Left ventricle myocardium inferior (tissue), 1 donor: ENCODE results near the gene MARK1. TPM values are rescaled to one million over a fixed set of nuclear protein-coding genes. Genes with fewer than 3 reads are reported as not detected.

Experiments used
- DNase-seq: peaks from one replicate; pipeline ENCODE4 v3.0.0-alpha.2; 2020
- H3K27ac ChIP-seq: fragments of 200-600 bp; replicated peaks from 2 replicates; pipeline ENCODE4 v1.8.0; 2021
- H3K27me3 ChIP-seq: fragments of 200-600 bp; 2 replicates; pipeline ENCODE4 v1.8.0; 2021; ENCODE audit warnings: low read depth
- H3K36me3 ChIP-seq: fragments of 200-600 bp; 2 replicates; pipeline ENCODE4 v1.8.0; 2021
- H3K4me1 ChIP-seq: fragments of 200-600 bp; 2 replicates; pipeline ENCODE4 v1.8.0; 2021
- H3K4me3 ChIP-seq: fragments of 200-600 bp; 2 replicates; pipeline ENCODE4 v1.8.0; 2021; ENCODE audit warnings: mild to moderate bottlenecking, moderate library complexity
- H3K9me3 ChIP-seq: fragments of 200-600 bp; replicated peaks from 2 replicates; pipeline ENCODE4 v1.8.0; 2021
- intact Hi-C: fragments of 100-400 bp; cut with micrococcal nuclease; formaldehyde crosslinking; loops from one replicate; pipeline ENCODE4 v1.11.0; 2022
- long read RNA-seq: library from polyadenylated mRNA; unstranded; transcript quantifications from one replicate; pipeline ENCODE4 v2.0.0, GENCODE V29; 2021
- total RNA-seq: library from RNA; stranded (reverse); fragmentation: NEBNext Ultra II Directional; extraction: Animal tissue kit (Norgen Biotek cat#: 25700); gene quantifications from one replicate; pipeline ENCODE4 v1.2.1, GENCODE V29; 2021
- TF ChIP-seq, protein P1 (sequence below): fragments of 200-600 bp; IDR thresholded peaks from 2 replicates; pipeline ENCODE4 v1.8.0; 2021; ENCODE audit warnings: antibody characterized with exemption, mild to moderate bottlenecking, borderline replicate concordance
- donor health status: DM: no; HTN: yes; CAD: no; lungs with severe emphysema.

The MARK1 gene
- 14.9 TPM for total RNA-seq
- long read RNA-seq, transcript MARK1-201 (18 exons, 2,946 nt), result major isoform, 7 of 16 reads
- long read RNA-seq, partial matches to known transcripts, result 3 of 16 reads
- long read RNA-seq, other reads (novel, unspliced or antisense), result 6 of 16 reads

DNA sequence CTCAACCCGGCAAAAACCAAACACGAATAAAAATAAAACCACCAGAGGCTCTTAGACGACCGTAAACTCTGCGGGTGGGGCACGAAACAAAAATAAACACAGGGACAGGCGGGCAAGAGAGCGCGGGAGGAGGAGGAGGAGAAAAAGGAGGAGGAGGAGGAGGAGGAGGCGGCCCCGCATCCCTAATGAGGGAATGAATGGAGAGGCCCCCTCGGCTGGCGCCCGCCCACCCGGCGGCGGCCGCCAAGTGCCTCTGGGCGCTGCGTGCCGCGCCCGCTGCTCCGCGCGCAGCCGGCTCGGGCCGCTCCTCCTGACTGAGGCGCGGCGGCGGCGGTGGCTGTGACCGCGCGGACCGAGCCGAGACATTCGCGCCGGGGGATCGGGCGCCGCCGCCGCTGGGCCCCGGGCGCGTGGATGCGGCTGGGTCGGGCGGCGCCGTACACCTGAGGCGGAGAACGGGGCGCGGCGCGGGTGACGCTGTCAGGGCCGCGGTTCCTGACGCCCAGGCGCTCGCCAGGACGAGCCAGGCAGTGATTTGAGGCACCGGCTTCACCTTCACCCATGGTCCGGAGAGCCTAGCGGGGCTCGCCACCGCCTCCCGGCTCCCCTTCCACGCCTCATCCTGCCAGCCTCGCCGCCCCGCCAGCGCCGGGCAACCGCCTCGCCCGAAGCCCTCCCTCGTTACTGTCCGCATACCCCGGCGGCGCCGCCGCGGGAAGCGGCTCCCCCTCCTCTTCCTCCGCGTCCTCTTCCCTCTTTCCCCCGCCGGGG is at the start of gene MARK1:
Gene MARK1 (plus strand): TSS at position 229 of the 771 bp plus-strand sequence. CDS start 687 bp downstream, outside the sequence.
- peaks cover 24% of the 10 kb centered on the region for H3K27me3 ChIP-seq
- intact Hi-C loops, result no loop called here
- TF ChIP-seq, protein P1, sequence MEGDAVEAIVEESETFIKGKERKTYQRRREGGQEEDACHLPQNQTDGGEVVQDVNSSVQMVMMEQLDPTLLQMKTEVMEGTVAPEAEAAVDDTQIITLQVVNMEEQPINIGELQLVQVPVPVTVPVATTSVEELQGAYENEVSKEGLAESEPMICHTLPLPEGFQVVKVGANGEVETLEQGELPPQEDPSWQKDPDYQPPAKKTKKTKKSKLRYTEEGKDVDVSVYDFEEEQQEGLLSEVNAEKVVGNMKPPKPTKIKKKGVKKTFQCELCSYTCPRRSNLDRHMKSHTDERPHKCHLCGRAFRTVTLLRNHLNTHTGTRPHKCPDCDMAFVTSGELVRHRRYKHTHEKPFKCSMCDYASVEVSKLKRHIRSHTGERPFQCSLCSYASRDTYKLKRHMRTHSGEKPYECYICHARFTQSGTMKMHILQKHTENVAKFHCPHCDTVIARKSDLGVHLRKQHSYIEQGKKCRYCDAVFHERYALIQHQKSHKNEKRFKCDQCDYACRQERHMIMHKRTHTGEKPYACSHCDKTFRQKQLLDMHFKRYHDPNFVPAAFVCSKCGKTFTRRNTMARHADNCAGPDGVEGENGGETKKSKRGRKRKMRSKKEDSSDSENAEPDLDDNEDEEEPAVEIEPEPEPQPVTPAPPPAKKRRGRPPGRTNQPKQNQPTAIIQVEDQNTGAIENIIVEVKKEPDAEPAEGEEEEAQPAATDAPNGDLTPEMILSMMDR, result no peak
- H3K4me3 ChIP-seq, result peak within 1 kb of the TSS; percentile 90
- no peaks in the 10 kb centered on the region for H3K36me3 ChIP-seq
- H3K4me1 ChIP-seq, result peaks cover 52% of the 10 kb centered on the region
- H3K27ac ChIP-seq, result peak within 1 kb of the TSS; percentile 93
- no peaks in the 10 kb centered on the region for H3K9me3 ChIP-seq
- peak; percentile 84 for DNase-seq

DNA sequence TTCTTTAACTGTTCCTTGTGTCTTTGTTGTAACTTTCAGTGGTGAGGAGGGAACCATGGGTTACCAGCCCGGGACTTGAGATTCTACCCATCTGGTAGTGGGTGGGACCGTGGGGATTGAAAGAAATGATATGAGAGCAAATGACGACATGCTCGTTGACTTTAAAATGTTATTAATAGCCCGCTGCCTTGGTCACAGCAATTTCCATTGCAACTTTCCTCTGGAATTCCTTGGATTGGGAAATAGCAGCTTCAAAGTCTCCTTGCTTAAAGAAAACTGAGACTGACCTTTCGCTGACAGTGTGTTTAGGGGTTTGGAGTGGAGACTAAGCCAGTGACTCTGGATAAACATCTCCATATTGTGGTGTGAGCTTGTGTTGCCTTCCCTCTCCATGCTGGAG is 44.2 kb upstream of the MARK1 start:
- no peak for DNase-seq
- H3K4me1 ChIP-seq, result peaks cover 16% of the 10 kb centered on the region
- H3K9me3 ChIP-seq, result no peaks in the 10 kb centered on the region
- peak overlapping the region; percentile 62 for H3K27ac ChIP-seq
- TF ChIP-seq, protein P1, result no peak
- H3K27me3 ChIP-seq, result no peaks in the 10 kb centered on the region
- no peaks in the 10 kb centered on the region for H3K36me3 ChIP-seq
- H3K4me3 ChIP-seq, result no peak overlapping the region
- intact Hi-C loops, result no loop called here

DNA sequence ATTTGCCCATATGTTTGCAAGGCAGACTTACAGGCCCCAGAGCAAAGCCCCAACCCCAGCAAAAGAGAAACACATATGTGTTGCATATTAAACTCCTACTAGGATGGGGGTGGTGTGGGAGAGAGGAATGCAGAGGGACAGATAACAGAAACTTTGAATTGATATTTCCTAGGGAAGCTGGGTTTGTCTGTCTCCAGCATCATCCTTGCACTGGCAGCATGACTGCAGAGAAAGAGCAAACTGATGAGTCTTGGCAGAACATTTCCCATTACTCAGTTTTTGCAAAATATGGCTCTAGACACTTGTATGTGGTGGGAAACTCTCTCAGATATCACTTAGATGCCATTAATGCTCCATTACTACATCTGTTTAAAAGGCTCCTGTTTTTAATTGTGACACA is 43.8 kb upstream of the MARK1 start:
- Histone ChIP-seq H3K4me3 (no peak overlapping the region), H3K9me3 (no peaks in the 10 kb centered on the region), H3K4me1 (peaks cover 16% of the 10 kb centered on the region), H3K27me3 (no peaks in the 10 kb centered on the region), H3K36me3 (no peaks in the 10 kb centered on the region), H3K27ac (peak overlapping the region; percentile 62)
- TF ChIP-seq, protein P1, result no peak
- intact Hi-C loops, result no loop called here
- DNase-seq, result no peak

DNA sequence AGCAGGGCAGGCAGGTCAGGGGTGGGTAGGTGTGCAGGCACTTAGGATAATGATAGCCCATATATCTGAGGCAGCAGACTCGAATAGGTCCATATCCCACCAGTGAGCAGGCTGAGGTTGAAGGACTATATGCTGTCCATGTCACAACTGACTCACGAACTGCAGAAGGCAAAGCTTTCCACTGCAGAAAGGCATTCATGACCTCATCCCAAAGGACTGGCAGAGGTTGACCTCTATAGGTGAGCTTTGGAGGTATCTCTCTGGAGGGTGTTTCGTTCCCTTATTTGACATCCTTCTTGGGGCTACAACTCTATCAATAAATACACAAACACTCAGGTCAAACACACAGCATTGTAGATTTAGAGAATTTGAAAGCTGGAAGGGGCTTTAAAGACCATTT is 42.8 kb upstream of the MARK1 start:
- H3K27ac ChIP-seq, result no peak overlapping the region
- H3K4me3 ChIP-seq, result no peak overlapping the region
- no peak for DNase-seq
- H3K27me3 ChIP-seq, result no peaks in the 10 kb centered on the region
- TF ChIP-seq, protein P1, result no peak
- peaks cover 16% of the 10 kb centered on the region for H3K4me1 ChIP-seq
- no peaks in the 10 kb centered on the region for H3K9me3 ChIP-seq
- H3K36me3 ChIP-seq, result no peaks in the 10 kb centered on the region
- intact Hi-C loops, result no loop called here

DNA sequence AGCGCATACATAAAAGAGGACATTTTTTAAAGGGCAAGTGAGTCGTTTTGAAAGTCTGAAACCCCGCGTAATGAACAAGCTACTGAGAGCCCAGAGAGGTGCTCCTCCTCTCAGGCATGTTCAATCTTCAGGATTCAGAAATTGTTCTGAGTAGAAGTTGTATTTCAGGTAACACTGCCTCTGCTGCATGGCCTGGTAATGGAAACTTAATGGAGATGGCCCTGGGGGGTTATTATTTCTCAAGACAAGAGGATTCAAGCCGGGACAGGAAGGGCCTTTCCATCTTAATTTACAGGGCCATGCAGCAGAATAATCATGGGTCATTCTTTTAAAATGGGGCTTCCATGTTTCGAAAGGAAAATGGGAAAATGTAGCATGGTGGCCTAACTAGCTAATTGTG is 42.1 kb upstream of the MARK1 start:
- intact Hi-C loops, result no loop called here
- H3K27ac ChIP-seq, result no peak overlapping the region

More for the DNA sequence above, 42.1 kb upstream of the MARK1 start:
- TF ChIP-seq, protein P1, result no peak
- Histone ChIP-seq H3K4me3 (no peak overlapping the region), H3K4me1 (peaks cover 16% of the 10 kb centered on the region), H3K27me3 (no peaks in the 10 kb centered on the region), H3K9me3 (no peaks in the 10 kb centered on the region), H3K36me3 (no peaks in the 10 kb centered on the region)
- no peak for DNase-seq
